SK-N-SH (cell line): ENCODE results near the gene DNM2. TPM values are rescaled to one million over a fixed set of nuclear protein-coding genes. Genes with fewer than 3 reads are reported as not detected.

Experiments
- CTCF ChIA-PET: fragments of 300-600, 350-600 bp; formaldehyde crosslinking; extraction: SDS; loops from one replicate; lab custom pipeline; 2021; lab: Yijun Ruan, JAX
- POLR2A ChIA-PET: fragments of 350-600 bp; sonication (Branson Sonifier 250); formaldehyde crosslinking; extraction: SDS; loops from one replicate; lab custom pipeline; 2020; ENCODE audit warnings: antibody characterized with exemption, inconsistent platforms; lab: Yijun Ruan, JAX
- DNase-seq: peaks from one replicate; pipeline ENCODE4 v3.0.0; 2012
- H2AFZ ChIP-seq: fragments of 200-600 bp; sonication (generic); 2 replicates; pipeline ENCODE4 v1.8.1; 2016; ENCODE audit warnings: antibody characterized with exemption, mild to moderate bottlenecking, low read depth
- H3F3A ChIP-seq: fragments of 200-600 bp; sonication (generic); replicated peaks from 2 replicates; pipeline ENCODE3; 2016; ENCODE audit warnings: antibody characterized with exemption, mild to moderate bottlenecking; ENCODE audit not compliant: insufficient read depth
- H3K27ac ChIP-seq, 2 experiments: fragments of 200-500 bp in 1 of 2; fragments of 200-600 bp in 1 of 2; sonication (Bioruptor generic) in 1 of 2; sonication (generic), shearing (Covaris generic) in 1 of 2; 2 replicates each; pipeline versions ENCODE4 v1.5.1 to v1.6.1; 2014 to 2016; ENCODE audit warnings: low read depth in 2 of 2, inconsistent platforms in 1 of 2, low read length in 1 of 2, mild to moderate bottlenecking in 1 of 2, mixed read lengths in 1 of 2
- H3K27me3 ChIP-seq: fragments of 200-600 bp; sonication (generic), shearing (Covaris generic); 2 replicates; pipeline ENCODE4 v1.6.1; 2016; ENCODE audit warnings: mixed run types; ENCODE audit not compliant: insufficient read depth
- H3K36me3 ChIP-seq, 2 experiments: fragments of 200-500 bp in 1 of 2; fragments of 200-600 bp in 1 of 2; sonication (Bioruptor generic) in 1 of 2; sonication (generic) in 1 of 2; replicated peaks in 1 of 2; 2 replicates each; pipeline versions ENCODE3 to v1.5.1; 2014 to 2016; ENCODE audit warnings: low read length in 1 of 2, mild to moderate bottlenecking in 1 of 2; ENCODE audit not compliant: insufficient read depth in 2 of 2, control insufficient read depth in 1 of 2
- H3K4me1 ChIP-seq, 2 experiments: fragments of 200-500 bp in 1 of 2; fragments of 200-600 bp in 1 of 2; sonication (Bioruptor generic) in 1 of 2; sonication (generic), shearing (Covaris generic) in 1 of 2; 2 replicates each; pipeline versions ENCODE4 v1.5.1 to v1.6.1; 2014 to 2016; ENCODE audit warnings: low read depth in 1 of 2, low read length in 1 of 2, mixed run types in 1 of 2; ENCODE audit not compliant: insufficient read depth in 2 of 2, control insufficient read depth in 1 of 2
- H3K4me2 ChIP-seq: fragments of 200-600 bp; sonication (generic), shearing (Covaris generic); 2 replicates; pipeline ENCODE4 v1.6.1; 2017; ENCODE audit warnings: mixed run types
- H3K4me3 ChIP-seq, 2 experiments: fragments of 200-500 bp in 1 of 2; fragments of 200-600 bp in 1 of 2; sonication (Bioruptor generic) in 1 of 2; sonication (generic), shearing (Covaris generic) in 1 of 2; 2 replicates each; pipeline versions ENCODE4 v1.5.1 to v1.8.1; 2014 to 2016; ENCODE audit warnings: low read depth in 2 of 2, inconsistent platforms in 1 of 2, low read length in 1 of 2, mild to moderate bottlenecking in 1 of 2, mixed read lengths in 1 of 2, moderate library complexity in 1 of 2
- H3K79me2 ChIP-seq: fragments of 200-600 bp; sonication (generic); 2 replicates; pipeline ENCODE4 v1.8.1; 2017; ENCODE audit warnings: mild to moderate bottlenecking; ENCODE audit not compliant: insufficient read depth
- H3K9ac ChIP-seq: fragments of 200-600 bp; sonication (generic); 2 replicates; pipeline ENCODE4 v1.6.1; 2017; ENCODE audit warnings: mixed run types
- H3K9me2 ChIP-seq: fragments of 200-600 bp; sonication (generic); 2 replicates; pipeline ENCODE4 v1.6.1; 2017; ENCODE audit warnings: mixed run types
- H3K9me3 ChIP-seq: fragments of 200-600 bp; sonication (generic); 2 replicates; pipeline ENCODE4 v1.6.1; 2017; ENCODE audit warnings: mixed run types, mild to moderate bottlenecking, moderate library complexity
- H4K20me1 ChIP-seq: fragments of 200-600 bp; sonication (generic); 2 replicates; pipeline ENCODE4 v1.6.1; 2017; ENCODE audit warnings: mild to moderate bottlenecking, mixed run types; ENCODE audit not compliant: insufficient read depth
- CHD2 ChIP-seq: fragments of 150-350 bp; IDR thresholded peaks from 2 replicates; pipeline ENCODE4 v1.6.1; 2018; ENCODE audit warnings: low read length; ENCODE audit not compliant: partially characterized antibody
- ELF1 ChIP-seq: IDR thresholded peaks from 2 replicates; pipeline ENCODE4 v1.4.0; 2012
- EP300 ChIP-seq, 2 experiments: IDR thresholded peaks; 2 replicates each; pipeline versions ENCODE4 v1.4.0 to v1.6.1; 2012; ENCODE audit warnings: borderline replicate concordance in 1 of 2, low read depth in 1 of 2, low read length in 1 of 2
- FOSL2 ChIP-seq: IDR thresholded peaks from 2 replicates; pipeline ENCODE4 v1.4.0; 2012; ENCODE audit warnings: low read depth, mild to moderate bottlenecking, moderate library complexity, borderline replicate concordance
- FOXJ3 ChIP-seq: sonication (generic); formaldehyde crosslinking; IDR thresholded peaks from 2 replicates; pipeline ENCODE4 v1.5.1; 2020; ENCODE audit warnings: mild to moderate bottlenecking, missing genetic modification reagents
- FOXM1 ChIP-seq: IDR thresholded peaks from 2 replicates; pipeline ENCODE4 v1.4.0; 2012; ENCODE audit warnings: low read depth, mild to moderate bottlenecking
- GABPA ChIP-seq: IDR thresholded peaks from 2 replicates; pipeline ENCODE4 v1.4.0; 2012; ENCODE audit warnings: low read depth, mild to moderate bottlenecking
- GATA2 ChIP-seq: sonication (generic); formaldehyde crosslinking; IDR thresholded peaks from 2 replicates; pipeline ENCODE4 v1.5.0; 2020; ENCODE audit warnings: mild to moderate bottlenecking, missing genetic modification reagents
- MXI1 ChIP-seq: IDR thresholded peaks from 2 replicates; pipeline ENCODE4 v1.6.1; 2012; ENCODE audit warnings: mild to moderate bottlenecking, low read depth, low read length, improper control_type of control experiment
- RAD21 ChIP-seq: IDR thresholded peaks from 2 replicates; pipeline ENCODE4 v1.6.1; 2012; ENCODE audit warnings: mild to moderate bottlenecking, low read length
- RCOR1 ChIP-seq: fragments of 150-350 bp; IDR thresholded peaks from 2 replicates; pipeline ENCODE4 v1.6.1; 2017; ENCODE audit warnings: antibody characterized with exemption, low read length
- RFX5 ChIP-seq: IDR thresholded peaks from 2 replicates; pipeline ENCODE4 v1.6.1; 2012; ENCODE audit warnings: mild to moderate bottlenecking, improper control_type of control experiment, low read length
- RXRA ChIP-seq: IDR thresholded peaks from 2 replicates; pipeline ENCODE4 v1.4.0; 2012; ENCODE audit warnings: low read depth, mild to moderate bottlenecking, borderline replicate concordance
- SMC3 ChIP-seq: IDR thresholded peaks from 2 replicates; pipeline ENCODE4 v1.6.1; 2012; ENCODE audit warnings: low read depth, low read length, improper control_type of control experiment
- TAF1 ChIP-seq: IDR thresholded peaks from 2 replicates; pipeline ENCODE4 v1.6.1; 2012; ENCODE audit warnings: low read depth, mild to moderate bottlenecking, low read length, moderate library complexity, borderline replicate concordance
- TEAD4 ChIP-seq: IDR thresholded peaks from 2 replicates; pipeline ENCODE4 v1.4.0; 2012; ENCODE audit warnings: mild to moderate bottlenecking, borderline replicate concordance; ENCODE audit not compliant: insufficient read depth
- YY1 ChIP-seq: IDR thresholded peaks from 2 replicates; pipeline ENCODE4 v1.4.0; 2012; ENCODE audit warnings: low read depth, mild to moderate bottlenecking
- WGBS: methylation state at CpG from one replicate; pipeline ENCODE4 v1.1.6; 2017; ENCODE audit warnings: low lambda C conversion rate; 5-methylcytosine and 5-hydroxymethylcytosine counted together
- polyA plus RNA-seq, 3 experiments: library from polyadenylated mRNA; depleted of rRNA; stranded (reverse); fragments of >200 nt; gene quantifications; 2 replicates each; pipeline ENCODE4 v1.2.3, GENCODE V29; 2012
- TF ChIP-seq, protein P1 (sequence below): IDR thresholded peaks from 2 replicates; pipeline ENCODE4 v1.4.0; 2012; ENCODE audit warnings: low read depth, borderline replicate concordance

The DNM2 gene
- polyA plus RNA-seq, 1 of the 3 experiments (the other 2 are of a cell fraction): 52.5 TPM

DNA sequence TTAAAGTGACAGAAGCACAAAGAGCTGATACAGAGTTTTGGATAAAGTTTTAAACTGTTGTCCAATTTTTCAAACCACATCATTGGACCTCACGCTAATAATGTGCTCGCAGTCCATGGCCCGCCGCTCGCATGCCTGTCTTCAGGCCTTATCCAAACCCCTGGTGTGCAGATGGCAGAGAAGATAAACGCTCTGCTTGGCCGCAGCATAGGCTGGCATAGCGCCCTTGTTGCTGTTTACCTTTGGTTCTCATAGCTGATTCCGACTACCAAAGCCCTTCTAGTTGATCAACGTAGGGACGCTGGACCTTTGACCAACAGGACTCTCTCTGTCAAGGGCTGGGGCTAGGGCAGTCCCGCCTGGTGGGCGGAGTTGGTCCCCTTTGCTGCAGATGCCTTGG, 40.1 kb upstream of the DNM2 start (continued):
- TF ChIP-seq CHD2: no peak
- TF ChIP-seq, all 33 proteins: peak for 0

GRCh38 chr19:10678813-10679212, 39.1 kb upstream of the DNM2 start:
- Histone ChIP-seq H3K36me3 (peaks cover 72 to 94% of the 10 kb centered on the region in 2 experiments), H3K4me3 (no peak overlapping the region), H3K9ac (no peak overlapping the region), H3K79me2 (peaks cover 70% of the 10 kb centered on the region), H3K9me3 (no peaks in the 10 kb centered on the region), H2AFZ (no peak overlapping the region), H3K4me2 (no peak overlapping the region), H3K27ac (no peak overlapping the region), H3K9me2 (no peaks in the 10 kb centered on the region), H4K20me1 (peaks cover 81% of the 10 kb centered on the region), H3K27me3 (no peaks in the 10 kb centered on the region), H3K4me1 (no peaks in the 10 kb centered on the region; a peak in 1 of 4 replicates), H3F3A (peaks cover 4% of the 10 kb centered on the region)
- WGBS: 100% methylated on average over 11 of the region's 12 CpGs
- DNase-seq: no peak
- ChIA-PET POLR2A (no interaction called here), CTCF (interaction anchor here (1.0 to 1.6 kb wide), 3 partner anchors 10 to 34 kb away, joined by 3 to 5 read pairs (median 3); no protein-coding TSS in a partner anchor)
- TF ChIP-seq RXRA (no peak), ELF1 (no peak), TAF1 (no peak), FOXM1 (no peak), RFX5 (no peak), RAD21 (no peak), YY1 (no peak), RCOR1 (no peak), CHD2 (no peak), FOXJ3 (no peak), FOSL2 (no peak), GATA2 (CRISPR knock-in tag) (no peak), GABPA (no peak), EP300 (IDR thresholded peaks at IDR 0.05; ENCODE audit: borderline replicate concordance in 1 of 2, low read depth in 1 of 2, low read length in 1 of 2) (no peak), MXI1 (no peak), SMC3 (no peak), TEAD4 (no peak)
- TF ChIP-seq, protein P1, sequence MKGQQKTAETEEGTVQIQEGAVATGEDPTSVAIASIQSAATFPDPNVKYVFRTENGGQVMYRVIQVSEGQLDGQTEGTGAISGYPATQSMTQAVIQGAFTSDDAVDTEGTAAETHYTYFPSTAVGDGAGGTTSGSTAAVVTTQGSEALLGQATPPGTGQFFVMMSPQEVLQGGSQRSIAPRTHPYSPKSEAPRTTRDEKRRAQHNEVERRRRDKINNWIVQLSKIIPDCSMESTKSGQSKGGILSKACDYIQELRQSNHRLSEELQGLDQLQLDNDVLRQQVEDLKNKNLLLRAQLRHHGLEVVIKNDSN: no peak

- no peaks in the 10 kb centered on the region for H3K27me3 ChIP-seq
- POLR2A ChIA-PET: no interaction called here
- WGBS: 96% methylated on average over 5 of the region's 18 CpGs
- H3K9me3 ChIP-seq: no peaks in the 10 kb centered on the region
- peaks cover 81 to 94% of the 10 kb centered on the region in 2 experiments for H3K36me3 ChIP-seq
- peaks cover 81% of the 10 kb centered on the region for H4K20me1 ChIP-seq
- no peak for TF ChIP-seq FOXM1
- TF ChIP-seq, all 33 proteins: peak for 0
- Histone ChIP-seq H3K4me3 (no peak overlapping the region), H3K9ac (no peak overlapping the region), H3K27ac (no peak overlapping the region), H3K4me2 (no peak overlapping the region), H3K79me2 (peaks cover 70% of the 10 kb centered on the region), H3K9me2 (no peaks in the 10 kb centered on the region), H2AFZ (no peak overlapping the region), H3F3A (peaks cover 2% of the 10 kb centered on the region), H3K4me1 (no peaks in the 10 kb centered on the region; a peak in 1 of 4 replicates)
- DNase-seq: no peak
- CTCF ChIA-PET: interaction anchor here (1.0 to 1.2 kb wide), 3 partner anchors 9 to 35 kb away, joined by 3 to 7 read pairs (median 3); partner anchors contain the start of gene QTRT1
Measured at GRCh38 chr19:10679743-10680142, 38.1 kb upstream of the DNM2 start.
